Mesodermal cell (in vitro differentiated cells): ENCODE data around the gene SPANXA2. TPM values are rescaled to one million over a fixed set of nuclear protein-coding genes. Genes with fewer than 3 reads are reported as not detected.
"Not testable (repeated sequence)": the region's sequence is repeated elsewhere in the genome, so short reads cannot be mapped to it uniquely, and the experiment has no call there.

Experiments
- H3K27ac ChIP-seq: 2 replicates; pipeline ENCODE4 v1.7.0; 2013; ENCODE audit warnings: mild to moderate bottlenecking, low read depth, low read length, moderate library complexity; ENCODE audit not compliant: severe bottlenecking
- H3K36me3 ChIP-seq: 2 replicates; pipeline ENCODE4 v1.7.1; 2013; ENCODE audit warnings: mild to moderate bottlenecking, low read length, moderate library complexity; ENCODE audit not compliant: control insufficient read depth, insufficient read depth
- H3K4me1 ChIP-seq: one replicate; pipeline ENCODE4 v1.7.1; 2013; ENCODE audit warnings: mild to moderate bottlenecking, low read length; ENCODE audit not compliant: insufficient read depth, control insufficient read depth, poor library complexity, severe bottlenecking
- H3K4me3 ChIP-seq: 2 replicates; pipeline ENCODE4 v1.7.0; 2013; ENCODE audit warnings: low read length, control low read depth, mild to moderate bottlenecking; ENCODE audit not compliant: insufficient read depth, poor library complexity, severe bottlenecking; ENCODE audit errors: extremely low read depth
- H3K9me3 ChIP-seq: 2 replicates; pipeline ENCODE4 v1.7.1; 2013; ENCODE audit warnings: mild to moderate bottlenecking, low read length, moderate library complexity; ENCODE audit not compliant: control insufficient read depth
- WGBS, 2 experiments: methylation state at CpG; one replicate each; pipeline ENCODE4 v1.1.5; 2013; ENCODE audit warnings: missing lambda C conversion rate in 2 of 2; ENCODE audit not compliant: insufficient coverage in 2 of 2; 5-methylcytosine and 5-hydroxymethylcytosine counted together
- polyA plus RNA-seq, 2 experiments: library from polyadenylated mRNA; stranded (reverse); fragments of 50-300 nt; gene quantifications; one replicate each; pipeline ENCODE4 v1.2.3, GENCODE V29; 2013

SPANXA2 gene
- not detected for polyA plus RNA-seq (2013, experiment 1 of 2)
- polyA plus RNA-seq (2013, experiment 2 of 2), result not detected

DNA sequence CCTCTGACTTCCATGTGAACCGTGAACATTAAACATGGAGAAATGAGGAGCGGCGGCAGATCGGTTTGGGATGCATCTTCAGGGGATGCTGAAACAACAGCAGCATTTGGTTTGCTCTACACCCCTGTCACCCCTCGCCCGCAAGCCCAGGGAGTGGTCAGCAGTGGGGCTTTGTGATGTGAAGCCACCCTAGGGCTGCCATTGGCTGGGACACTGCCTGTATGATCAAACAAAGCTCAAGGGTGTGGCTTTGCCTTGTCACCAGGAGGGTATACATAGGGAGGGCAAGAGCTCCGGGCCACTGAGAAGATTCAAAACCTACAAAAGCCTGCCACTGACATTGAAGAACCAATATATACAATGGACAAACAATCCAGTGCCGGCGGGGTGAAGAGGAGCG, at the start of gene SPANXA2:
Gene SPANXA2, plus strand, starts transcription at position 301 of the 400 bp plus-strand sequence. Its CDS starts 60 bp downstream, at position 361.
- H3K4me1 ChIP-seq, H3K4me3 ChIP-seq, H3K36me3 ChIP-seq, H3K27ac ChIP-seq, H3K9me3 ChIP-seq: not testable (repeated sequence)
- WGBS, 2 experiments, result no CpG with 5 or more reads among the region's 10 CpGs

GRCh38 chrX:141542551-141542950, 47.0 kb upstream of the SPANXA2 start:
- WGBS, 2 experiments, result no CpG with 5 or more reads among the region's 16 CpGs
- H3K4me3 ChIP-seq, H3K9me3 ChIP-seq, H3K4me1 ChIP-seq, H3K36me3 ChIP-seq, H3K27ac ChIP-seq: not testable (repeated sequence)

- H3K36me3 ChIP-seq, H3K4me3 ChIP-seq, H3K27ac ChIP-seq, H3K4me1 ChIP-seq, H3K9me3 ChIP-seq: not testable (repeated sequence)
- no CpG with 5 or more reads among the region's 10 CpGs for WGBS, 2 experiments
Observed at GRCh38 chrX:141584638-141585037, 4.9 kb upstream of the SPANXA2 start, which contains the start of gene SPANXA1. SPANXA1 (minus strand) TSS chrX:141584738; CDS start chrX:141584678, 60 bp downstream.

- WGBS, 2 experiments, result no CpG with 5 or more reads among the region's 1 CpG
- H3K4me3 ChIP-seq, result no peak overlapping the region
- H3K36me3 ChIP-seq, result no peaks in the 10 kb centered on the region
- no peaks in the 10 kb centered on the region for H3K9me3 ChIP-seq
- no peak overlapping the region for H3K27ac ChIP-seq
- H3K4me1 ChIP-seq, result no peaks in the 10 kb centered on the region
Observed at GRCh38 chrX:141609111-141609510, 19.6 kb downstream of the SPANXA2 start.

DNA sequence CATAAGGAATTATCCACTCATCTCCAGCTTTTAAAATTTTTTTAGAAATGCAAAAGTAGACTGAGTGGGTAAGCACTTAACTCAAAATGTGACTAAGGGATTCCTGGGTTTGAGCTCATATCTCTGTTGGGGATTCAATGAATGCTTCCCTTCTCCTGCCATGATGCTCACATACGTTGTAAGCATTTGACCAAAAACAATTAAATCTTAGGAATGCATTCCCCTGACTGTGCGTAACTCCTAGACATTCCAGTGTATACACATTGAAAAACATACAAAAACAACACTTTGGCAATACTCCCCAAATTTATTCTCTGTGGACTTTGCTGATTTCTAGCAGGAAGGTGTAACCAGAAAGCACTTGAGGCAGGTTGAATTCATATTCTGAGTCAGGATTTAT, 29.8 kb downstream of the SPANXA2 start:
- H3K36me3 ChIP-seq, result no peaks in the 10 kb centered on the region
- H3K27ac ChIP-seq, result no peak overlapping the region
- WGBS, 2 experiments, result no CpG with 5 or more reads among the region's 2 CpGs
- no peaks in the 10 kb centered on the region for H3K4me1 ChIP-seq
- no peaks in the 10 kb centered on the region for H3K9me3 ChIP-seq
- H3K4me3 ChIP-seq, result no peak overlapping the region

- H3K36me3 ChIP-seq, result no peaks in the 10 kb centered on the region
- no peak overlapping the region for H3K4me3 ChIP-seq
- H3K4me1 ChIP-seq, result no peaks in the 10 kb centered on the region
- no peak overlapping the region for H3K27ac ChIP-seq
- no peaks in the 10 kb centered on the region for H3K9me3 ChIP-seq
Observed at GRCh38 chrX:141632124-141632523, 42.6 kb downstream of the SPANXA2 start.

DNA sequence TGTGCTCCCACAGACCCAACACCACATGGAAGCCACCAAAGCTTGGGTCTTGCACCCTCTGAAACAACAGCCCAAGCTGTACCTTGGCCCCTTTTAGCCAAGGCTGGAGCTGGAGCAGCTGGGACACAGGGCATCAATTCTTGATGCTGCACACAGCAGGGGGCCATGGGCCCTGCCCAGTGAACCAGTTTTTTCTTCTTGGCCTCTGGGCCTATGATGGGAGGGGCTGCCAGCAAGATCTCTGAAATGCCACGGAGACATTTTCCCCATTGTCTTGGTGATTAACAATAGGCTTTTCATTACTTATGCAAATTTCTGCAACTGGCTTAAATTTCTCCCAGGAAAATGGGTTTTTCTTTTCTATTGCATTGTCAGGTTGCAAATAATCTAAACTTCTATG, 49.0 kb downstream of the SPANXA2 start:
- Histone ChIP-seq H3K36me3 (no peaks in the 10 kb centered on the region), H3K27ac (no peak overlapping the region), H3K9me3 (no peaks in the 10 kb centered on the region), H3K4me1 (no peaks in the 10 kb centered on the region), H3K4me3 (no peak overlapping the region)
- no CpG with 5 or more reads among the region's 1 CpG for WGBS, 2 experiments
